ENCODE measurements around the gene KCNJ10.

DNA sequence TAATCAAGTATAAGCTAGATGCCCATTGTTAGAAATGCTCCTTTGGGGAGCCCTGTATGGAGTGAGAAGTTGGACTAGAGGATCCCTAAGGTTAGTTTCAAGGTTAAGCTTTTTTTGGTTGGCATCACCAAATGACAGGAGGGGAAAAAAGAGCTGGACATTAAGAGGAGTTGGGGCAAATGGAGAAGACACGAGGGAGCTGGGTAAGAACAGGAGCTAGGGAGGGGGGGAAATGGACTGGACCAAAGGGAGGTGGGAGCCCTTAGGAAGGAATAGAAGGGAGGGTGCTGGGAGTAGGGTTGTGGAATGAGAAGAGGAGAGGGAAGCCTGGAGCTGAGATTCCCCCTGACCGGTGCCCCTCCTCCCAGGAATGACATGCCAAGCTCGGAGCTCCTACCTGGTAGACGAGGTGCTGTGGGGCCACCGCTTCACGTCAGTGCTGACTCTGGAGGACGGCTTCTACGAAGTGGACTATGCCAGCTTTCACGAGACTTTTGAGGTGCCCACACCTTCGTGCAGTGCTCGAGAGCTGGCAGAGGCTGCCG, 17.2 kb upstream of the KCNJ10 start:
- TF ChIP-seq ZNF121 (CRISPR knock-in tag; IDR thresholded peaks at IDR 0.05) (no peak), MYBL2 (CRISPR knock-in tag; IDR thresholded peaks at IDR 0.05) (no peak), JUN (CRISPR knock-in tag; IDR thresholded peaks at IDR 0.05) (no peak), CBFB (CRISPR knock-in tag; IDR thresholded peaks at IDR 0.05; ENCODE audit: low read depth) (no peak), SP1 (CRISPR knock-in tag; conservative IDR thresholded peaks at IDR 0.05) (no peak), NFE2L1 (CRISPR knock-in tag; IDR thresholded peaks at IDR 0.05) (no peak), ELF4 (CRISPR knock-in tag; IDR thresholded peaks at IDR 0.05; ENCODE audit: low read depth) (no peak)
- TF ChIP-seq, protein P1, sequence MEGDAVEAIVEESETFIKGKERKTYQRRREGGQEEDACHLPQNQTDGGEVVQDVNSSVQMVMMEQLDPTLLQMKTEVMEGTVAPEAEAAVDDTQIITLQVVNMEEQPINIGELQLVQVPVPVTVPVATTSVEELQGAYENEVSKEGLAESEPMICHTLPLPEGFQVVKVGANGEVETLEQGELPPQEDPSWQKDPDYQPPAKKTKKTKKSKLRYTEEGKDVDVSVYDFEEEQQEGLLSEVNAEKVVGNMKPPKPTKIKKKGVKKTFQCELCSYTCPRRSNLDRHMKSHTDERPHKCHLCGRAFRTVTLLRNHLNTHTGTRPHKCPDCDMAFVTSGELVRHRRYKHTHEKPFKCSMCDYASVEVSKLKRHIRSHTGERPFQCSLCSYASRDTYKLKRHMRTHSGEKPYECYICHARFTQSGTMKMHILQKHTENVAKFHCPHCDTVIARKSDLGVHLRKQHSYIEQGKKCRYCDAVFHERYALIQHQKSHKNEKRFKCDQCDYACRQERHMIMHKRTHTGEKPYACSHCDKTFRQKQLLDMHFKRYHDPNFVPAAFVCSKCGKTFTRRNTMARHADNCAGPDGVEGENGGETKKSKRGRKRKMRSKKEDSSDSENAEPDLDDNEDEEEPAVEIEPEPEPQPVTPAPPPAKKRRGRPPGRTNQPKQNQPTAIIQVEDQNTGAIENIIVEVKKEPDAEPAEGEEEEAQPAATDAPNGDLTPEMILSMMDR (IDR thresholded peaks at IDR 0.05): no peak
- TF ChIP-seq, protein P2, sequence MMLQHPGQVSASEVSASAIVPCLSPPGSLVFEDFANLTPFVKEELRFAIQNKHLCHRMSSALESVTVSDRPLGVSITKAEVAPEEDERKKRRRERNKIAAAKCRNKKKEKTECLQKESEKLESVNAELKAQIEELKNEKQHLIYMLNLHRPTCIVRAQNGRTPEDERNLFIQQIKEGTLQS (CRISPR knock-in tag; conservative IDR thresholded peaks at IDR 0.05): no peak
- TF ChIP-seq, protein P3, sequence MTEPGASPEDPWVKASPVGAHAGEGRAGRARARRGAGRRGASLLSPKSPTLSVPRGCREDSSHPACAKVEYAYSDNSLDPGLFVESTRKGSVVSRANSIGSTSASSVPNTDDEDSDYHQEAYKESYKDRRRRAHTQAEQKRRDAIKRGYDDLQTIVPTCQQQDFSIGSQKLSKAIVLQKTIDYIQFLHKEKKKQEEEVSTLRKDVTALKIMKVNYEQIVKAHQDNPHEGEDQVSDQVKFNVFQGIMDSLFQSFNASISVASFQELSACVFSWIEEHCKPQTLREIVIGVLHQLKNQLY (CRISPR knock-in tag; IDR thresholded peaks at IDR 0.05): no peak
- TF ChIP-seq, protein P4, sequence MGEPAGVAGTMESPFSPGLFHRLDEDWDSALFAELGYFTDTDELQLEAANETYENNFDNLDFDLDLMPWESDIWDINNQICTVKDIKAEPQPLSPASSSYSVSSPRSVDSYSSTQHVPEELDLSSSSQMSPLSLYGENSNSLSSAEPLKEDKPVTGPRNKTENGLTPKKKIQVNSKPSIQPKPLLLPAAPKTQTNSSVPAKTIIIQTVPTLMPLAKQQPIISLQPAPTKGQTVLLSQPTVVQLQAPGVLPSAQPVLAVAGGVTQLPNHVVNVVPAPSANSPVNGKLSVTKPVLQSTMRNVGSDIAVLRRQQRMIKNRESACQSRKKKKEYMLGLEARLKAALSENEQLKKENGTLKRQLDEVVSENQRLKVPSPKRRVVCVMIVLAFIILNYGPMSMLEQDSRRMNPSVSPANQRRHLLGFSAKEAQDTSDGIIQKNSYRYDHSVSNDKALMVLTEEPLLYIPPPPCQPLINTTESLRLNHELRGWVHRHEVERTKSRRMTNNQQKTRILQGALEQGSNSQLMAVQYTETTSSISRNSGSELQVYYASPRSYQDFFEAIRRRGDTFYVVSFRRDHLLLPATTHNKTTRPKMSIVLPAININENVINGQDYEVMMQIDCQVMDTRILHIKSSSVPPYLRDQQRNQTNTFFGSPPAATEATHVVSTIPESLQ (CRISPR knock-in tag; IDR thresholded peaks at IDR 0.05): no peak
- TF ChIP-seq, protein P5, sequence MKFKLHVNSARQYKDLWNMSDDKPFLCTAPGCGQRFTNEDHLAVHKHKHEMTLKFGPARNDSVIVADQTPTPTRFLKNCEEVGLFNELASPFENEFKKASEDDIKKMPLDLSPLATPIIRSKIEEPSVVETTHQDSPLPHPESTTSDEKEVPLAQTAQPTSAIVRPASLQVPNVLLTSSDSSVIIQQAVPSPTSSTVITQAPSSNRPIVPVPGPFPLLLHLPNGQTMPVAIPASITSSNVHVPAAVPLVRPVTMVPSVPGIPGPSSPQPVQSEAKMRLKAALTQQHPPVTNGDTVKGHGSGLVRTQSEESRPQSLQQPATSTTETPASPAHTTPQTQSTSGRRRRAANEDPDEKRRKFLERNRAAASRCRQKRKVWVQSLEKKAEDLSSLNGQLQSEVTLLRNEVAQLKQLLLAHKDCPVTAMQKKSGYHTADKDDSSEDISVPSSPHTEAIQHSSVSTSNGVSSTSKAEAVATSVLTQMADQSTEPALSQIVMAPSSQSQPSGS (CRISPR knock-in tag; IDR thresholded peaks at IDR 0.05; ENCODE audit: borderline replicate concordance, low read depth): no peak

Measured in WTC11 (cell line).